Measurements from ENCODE around the gene METRN.
A peak's percentile ranks its signal among the peaks of the same experiment; 100 is the strongest.

METRN gene

GRCh38 chr16:759110-759910, 44.4 kb downstream of the METRN start:
- DNase-seq (ENCODE audit: low read depth), result no peak

DNA sequence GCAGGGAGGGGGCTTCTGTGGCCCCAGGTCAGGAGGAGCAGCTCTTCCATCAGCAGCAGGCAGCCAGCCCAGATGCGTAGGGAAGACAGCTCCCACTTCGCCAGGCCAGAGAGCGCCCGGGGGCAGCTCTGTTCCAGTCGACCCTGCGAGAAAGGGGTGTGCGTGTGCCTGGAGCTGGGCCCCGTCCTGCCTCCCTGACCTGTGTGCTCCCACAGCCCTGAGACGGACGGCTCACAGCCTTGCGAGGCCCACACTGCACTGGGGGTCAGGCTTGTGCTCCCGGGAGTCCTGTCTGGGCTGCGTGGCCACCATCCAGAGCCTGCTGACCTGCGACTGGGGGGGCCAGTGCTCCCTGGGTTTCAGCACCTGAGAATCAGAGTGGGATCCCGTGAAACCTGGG, 45.1 kb downstream of the METRN start:
- no peak for DNase-seq (ENCODE audit: low read depth)

- DNase-seq (ENCODE audit: low read depth), result peak; percentile 51
Observed at GRCh38 chr16:760545-761343, 45.8 kb downstream of the METRN start, which contains the start of gene MSLN. Gene MSLN (plus strand): TSS chr16:760734. CDS start chr16:762681, 1,947 bp downstream.

- DNase-seq (ENCODE audit: low read depth), result no peak
Observed at GRCh38 chr16:761625-762513, 47.0 kb downstream of the METRN start.

- DNase-seq (ENCODE audit: low read depth), result no peak
Observed at GRCh38 chr16:762595-763268, 47.8 kb downstream of the METRN start.

DNA sequence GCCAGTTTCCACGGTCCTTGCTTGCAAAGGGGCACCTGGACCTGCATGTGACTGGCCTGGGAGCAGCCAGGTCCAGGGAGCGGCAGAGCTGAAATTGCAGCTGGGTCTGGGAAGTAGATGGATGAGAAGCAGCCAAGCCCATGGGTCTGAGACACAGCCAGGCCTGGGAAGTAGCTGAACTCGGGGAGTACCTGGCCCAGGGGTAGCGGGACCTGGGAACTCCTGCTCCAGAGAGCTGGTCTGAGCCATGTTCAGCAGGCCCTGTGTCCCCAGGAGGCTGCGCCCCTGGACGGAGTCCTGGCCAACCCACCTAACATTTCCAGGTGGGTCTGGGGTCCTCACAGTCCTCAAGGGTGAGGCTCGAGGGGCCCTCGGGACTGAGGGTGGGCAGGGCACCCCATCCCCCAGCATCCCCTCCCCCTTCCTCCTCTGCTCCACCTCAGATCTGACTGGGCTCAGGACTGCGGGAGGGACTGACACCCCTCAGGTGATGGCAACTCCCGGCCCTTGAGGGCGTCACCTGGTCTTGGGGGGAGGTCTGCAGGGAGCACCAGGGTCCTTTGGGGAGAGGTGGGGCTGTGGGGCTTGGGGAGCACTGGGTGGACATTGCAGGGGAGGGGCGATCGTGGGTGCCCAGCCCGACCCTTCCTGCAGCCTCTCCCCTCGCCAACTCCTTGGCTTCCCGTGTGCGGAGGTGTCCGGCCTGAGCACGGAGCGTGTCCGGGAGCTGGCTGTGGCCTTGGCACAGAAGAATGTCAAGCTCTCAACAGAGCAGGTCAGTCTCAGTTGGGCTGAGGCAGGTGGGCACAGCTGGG, 48.7 kb downstream of the METRN start:
- no peak for DNase-seq (ENCODE audit: low read depth)

DNA sequence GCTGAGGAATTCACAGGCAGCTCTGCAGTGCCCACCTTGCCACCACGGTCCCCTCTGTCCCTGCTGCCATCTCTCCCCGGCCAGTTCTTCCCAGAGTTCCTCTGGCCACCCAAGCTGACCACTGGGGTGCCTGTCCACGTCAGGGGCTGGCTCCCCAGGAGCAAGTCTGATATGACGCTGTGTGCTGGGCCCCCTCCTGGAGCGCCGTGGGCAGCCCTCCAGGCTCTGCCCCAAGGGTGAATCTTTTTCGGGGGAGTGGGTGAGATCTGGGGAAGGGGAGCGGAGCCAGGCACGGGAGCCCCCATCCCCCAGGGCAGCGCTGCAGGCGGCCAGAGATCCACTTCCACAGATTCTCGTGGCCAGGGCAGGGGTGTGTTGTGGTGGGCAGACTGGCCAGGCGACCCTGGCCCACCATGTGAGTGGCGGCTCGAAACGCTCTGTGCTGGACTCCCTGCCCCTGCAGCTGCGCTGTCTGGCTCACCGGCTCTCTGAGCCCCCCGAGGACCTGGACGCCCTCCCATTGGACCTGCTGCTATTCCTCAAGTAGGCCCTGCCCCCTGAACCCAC, 49.3 kb downstream of the METRN start:
- no peak for DNase-seq (ENCODE audit: low read depth)

GRCh38 chr16:764848-765487, 50.0 kb downstream of the METRN start:
- no peak for DNase-seq (ENCODE audit: low read depth)

GRCh38 chr16:765488-765865, 50.6 kb downstream of the METRN start:
- DNase-seq (ENCODE audit: low read depth), result no peak

GRCh38 chr16:766008-766819, 51.3 kb downstream of the METRN start:
- DNase-seq (ENCODE audit: low read depth), result no peak

- no peak for DNase-seq (ENCODE audit: low read depth)
Observed at GRCh38 chr16:766820-767640, 52.1 kb downstream of the METRN start.

GRCh38 chr16:767743-768235, 52.9 kb downstream of the METRN start:
- DNase-seq (ENCODE audit: low read depth), result no peak

DNA sequence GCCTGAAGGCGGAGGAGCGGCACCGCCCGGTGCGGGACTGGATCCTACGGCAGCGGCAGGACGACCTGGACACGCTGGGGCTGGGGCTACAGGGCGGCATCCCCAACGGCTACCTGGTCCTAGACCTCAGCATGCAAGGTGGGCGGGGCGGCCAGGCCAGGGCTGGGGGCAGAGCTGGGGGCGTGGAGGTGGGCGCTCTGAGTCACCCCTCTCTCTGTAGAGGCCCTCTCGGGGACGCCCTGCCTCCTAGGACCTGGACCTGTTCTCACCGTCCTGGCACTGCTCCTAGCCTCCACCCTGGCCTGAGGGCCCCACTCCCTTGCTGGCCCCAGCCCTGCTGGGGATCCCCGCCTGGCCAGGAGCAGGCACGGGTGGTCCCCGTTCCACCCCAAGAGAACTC, 53.5 kb downstream of the METRN start:
- DNase-seq (ENCODE audit: low read depth), result no peak

Data from EH (cell line).